K562 (cell line): ENCODE measurements around the gene C22orf39. TPM values are rescaled to one million over a fixed set of nuclear protein-coding genes. Genes with fewer than 3 reads are reported as not detected.

Experiments used
- CBX3 ChIP-seq, 2 experiments: IDR thresholded peaks; 1 replicate in 1 of 2; 2 replicates in 1 of 2; pipeline ENCODE4 v1.6.1; 2012; ENCODE audit warnings: inconsistent platforms in 2 of 2, low read length in 2 of 2, borderline replicate concordance in 1 of 2, control low read depth in 1 of 2
- CHD2 ChIP-seq: IDR thresholded peaks from 2 replicates; pipeline ENCODE4 v1.6.1; 2011; ENCODE audit warnings: low read depth, low read length
- CXXC5 ChIP-seq: fragments of 250-450 bp; sonication (Bioruptor Pico); IDR thresholded peaks from 2 replicates; pipeline ENCODE4 v1.8.0; 2022; ENCODE audit warnings: inconsistent platforms, mild to moderate bottlenecking, moderate library complexity
- HNRNPL ChIP-seq: fragments of 200-400 bp; formaldehyde crosslinking; IDR thresholded peaks from 2 replicates; pipeline ENCODE4 v1.6.1; 2017; ENCODE audit warnings: low read depth, mild to moderate bottlenecking, low read length
- HOXB6 ChIP-seq: fragments of 250-450 bp; sonication (Bioruptor Pico); IDR thresholded peaks from 2 replicates; pipeline ENCODE4 v1.5.1; 2022; ENCODE audit warnings: mild to moderate bottlenecking, borderline replicate concordance
- KAT8 ChIP-seq: fragments of 450-650 bp; IDR thresholded peaks from 2 replicates; pipeline ENCODE4 v1.6.1; 2016; ENCODE audit warnings: low read depth, mild to moderate bottlenecking
- KHSRP ChIP-seq: fragments of 450-650 bp; IDR thresholded peaks from 2 replicates; pipeline ENCODE4 v1.6.1; 2017
- KLF6 ChIP-seq: fragments of 250-450 bp; sonication (Bioruptor Pico); IDR thresholded peaks from 2 replicates; pipeline ENCODE4 v1.4.0; 2020; ENCODE audit warnings: mild to moderate bottlenecking, moderate library complexity, borderline replicate concordance
- LEF1 ChIP-seq: fragments of 450-650 bp; IDR thresholded peaks from 2 replicates; pipeline ENCODE4 v1.6.1; 2016; ENCODE audit warnings: mild to moderate bottlenecking
- MEF2D ChIP-seq: conservative IDR thresholded peaks from 2 replicates; pipeline ENCODE4 v1.6.1; 2016; ENCODE audit warnings: low read depth, missing genetic modification characterization, missing compliant biosample characterization
- NFRKB ChIP-seq: fragments of 450-650 bp; IDR thresholded peaks from 2 replicates; pipeline ENCODE4 v1.6.1; 2016; ENCODE audit warnings: low read depth
- SOX6 ChIP-seq: fragments of 450-650 bp; IDR thresholded peaks from 2 replicates; pipeline ENCODE4 v1.6.1; 2014; ENCODE audit warnings: mild to moderate bottlenecking
- ZKSCAN8 ChIP-seq: fragments of 200-800 bp; sonication (Bioruptor generic); IDR thresholded peaks from 2 replicates; pipeline ENCODE4 v1.6.1; 2016; ENCODE audit warnings: missing genetic modification characterization, missing compliant biosample characterization
- ZNF165 ChIP-seq: fragments of 250-450 bp; sonication (Bioruptor Pico); IDR thresholded peaks from 2 replicates; pipeline ENCODE4 v1.4.0; 2020; ENCODE audit warnings: borderline replicate concordance
- ZNF586 ChIP-seq: fragments of 450-650 bp; formaldehyde crosslinking; conservative IDR thresholded peaks from 2 replicates; pipeline ENCODE4 v1.4.0; 2020; ENCODE audit warnings: mild to moderate bottlenecking, moderate library complexity
- ZNF589 ChIP-seq: fragments of 200-800 bp; sonication (Bioruptor generic); IDR thresholded peaks from 2 replicates; pipeline ENCODE4 v1.6.1; 2016; ENCODE audit warnings: low read depth, missing genetic modification characterization, missing compliant biosample characterization
- polyA plus RNA-seq, 8 experiments: library from polyadenylated mRNA; depleted of rRNA in 4 of 8; stranded (reverse) in 5 of 8; unstranded in 3 of 8; fragments of >200 nt; fragmentation: Nextera tagmentation in 2 of 8; fragmentation: Illumina TruSeq in 1 of 8; extraction: Ambion mirVana in 2 of 8; extraction: Trizol in 1 of 8; gene quantifications; 2 replicates each; pipeline versions ENCODE4 v1.2.1 to v1.2.3, GENCODE V29; 2011 to 2014; ENCODE audit warnings: inconsistent platforms in 1 of 8, missing spikeins in 1 of 8
- total RNA-seq, 7 experiments: library from RNA; depleted of rRNA in 6 of 7; stranded (reverse); fragments of >200 nt in 6 of 7; fragmentation: Illumina TruSeq in 2 of 7; extraction: Trizol in 2 of 7; gene quantifications; 2 replicates each; pipeline versions ENCODE4 v1.2.1 to v1.2.3, GENCODE V29; 2011 to 2021; ENCODE audit warnings: low replicate concordance in 1 of 7
- TF ChIP-seq, protein P1 (sequence below), 2 experiments: fragments of 450-650 bp in 1 of 2; sonication (generic) in 1 of 2; formaldehyde crosslinking in 1 of 2; IDR thresholded peaks in 1 of 2; conservative IDR thresholded peaks in 1 of 2; 2 replicates each; pipeline versions ENCODE4 v1.6.1 to v1.8.1; 2016 to 2023; ENCODE audit warnings: mild to moderate bottlenecking in 2 of 2, moderate library complexity in 2 of 2, inconsistent platforms in 1 of 2, missing genetic modification reagents in 1 of 2
- TF ChIP-seq, protein P2 (sequence below), 2 experiments: fragments of 450-650 bp in 1 of 2; sonication (generic) in 1 of 2; formaldehyde crosslinking in 1 of 2; IDR thresholded peaks; 2 replicates each; pipeline versions ENCODE4 v1.7.1 to v1.9.0; 2016 to 2022; ENCODE audit warnings: inconsistent platforms in 1 of 2, mild to moderate bottlenecking in 1 of 2, missing genetic modification reagents in 1 of 2

The C22orf39 gene
- total and polyA plus RNA-seq, 9 of the 15 experiments (the other 6 are each of a cell fraction or from before 2014, with no cell fraction given), result 20.4 to 139 (median 66.8) TPM

DNA sequence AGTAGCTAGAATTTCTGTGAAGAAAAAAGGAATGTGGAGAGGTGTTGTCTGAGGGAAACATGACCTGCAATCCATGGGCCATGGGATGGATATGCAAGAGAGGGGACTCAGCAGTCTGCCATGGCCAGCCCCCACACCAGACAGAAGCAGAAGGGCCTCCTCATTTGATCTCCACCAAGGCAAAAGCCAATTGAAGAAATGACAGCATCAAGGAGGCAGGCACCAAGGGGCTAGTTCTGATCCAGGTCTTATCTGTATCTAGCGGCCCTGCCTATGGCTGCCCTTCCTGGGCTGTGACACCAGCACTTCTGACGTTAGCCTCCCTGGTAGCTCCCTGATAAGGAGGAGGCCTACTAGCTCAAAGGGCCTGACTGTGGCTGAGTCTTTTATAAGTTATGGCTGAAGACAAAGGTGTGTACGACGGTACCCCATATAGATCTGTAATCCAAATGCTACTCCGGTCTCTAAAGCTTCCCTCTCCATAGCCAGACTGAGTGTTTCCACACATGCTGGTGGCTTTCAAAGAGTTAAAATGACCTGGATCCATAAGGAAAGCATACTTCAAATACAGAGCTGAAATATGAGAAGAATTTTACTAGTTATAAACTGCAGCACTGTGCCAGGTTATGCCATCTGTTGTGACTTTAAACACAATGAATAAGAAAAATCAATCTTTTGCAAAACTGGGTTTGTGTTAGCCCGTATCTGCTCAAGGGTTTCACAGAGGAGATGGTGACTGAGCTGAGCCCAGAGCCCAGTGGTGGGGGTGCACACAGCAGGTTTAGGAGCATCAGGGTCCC lies 50.4 kb downstream of the C22orf39 start (continued):
- peak; percentile 69; the same call in 1 of the 2 replicates for TF ChIP-seq MEF2D (tag)
- TF ChIP-seq HOXB6 (CRISPR knock-in tag), result peak; percentile 73; the same call in 1 of the 2 replicates
- TF ChIP-seq ZNF589 (CRISPR knock-in tag), result peak; percentile 93
- 0 out of 2 replicates have a peak, but pooled peaks have one; percentile 51 for TF ChIP-seq CHD2
- TF ChIP-seq KHSRP, result no peak
- no peak for TF ChIP-seq KAT8
- TF ChIP-seq CBX3 (IDR thresholded peaks at IDR 0.05; ENCODE audit: borderline replicate concordance in 1 of 2, low read length in 2 of 2), result peak; percentile 40 to 82; a peak in 2 of 3 replicates
- peak; percentile 98 for TF ChIP-seq CXXC5 (CRISPR knock-in tag)
- TF ChIP-seq HNRNPL, result peak; percentile 46; the same call in 1 of the 2 replicates
- 0 out of 2 replicates have a peak, but pooled peaks have one; percentile 1 for TF ChIP-seq ZNF165 (CRISPR knock-in tag)
- TF ChIP-seq LEF1, result peak; percentile 99
- TF ChIP-seq, protein P1, sequence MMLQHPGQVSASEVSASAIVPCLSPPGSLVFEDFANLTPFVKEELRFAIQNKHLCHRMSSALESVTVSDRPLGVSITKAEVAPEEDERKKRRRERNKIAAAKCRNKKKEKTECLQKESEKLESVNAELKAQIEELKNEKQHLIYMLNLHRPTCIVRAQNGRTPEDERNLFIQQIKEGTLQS (IDR thresholded peaks at IDR 0.05), result no peak
- TF ChIP-seq, protein P1 (CRISPR knock-in tag; conservative IDR thresholded peaks at IDR 0.05), result peak; percentile 94
- TF ChIP-seq SOX6, result peak; percentile 97
- no peak; the same call in 1 of the 2 replicates for TF ChIP-seq ZNF586
- peak; percentile 83; the same call in 1 of the 2 replicates for TF ChIP-seq ZKSCAN8
- TF ChIP-seq, protein P2, sequence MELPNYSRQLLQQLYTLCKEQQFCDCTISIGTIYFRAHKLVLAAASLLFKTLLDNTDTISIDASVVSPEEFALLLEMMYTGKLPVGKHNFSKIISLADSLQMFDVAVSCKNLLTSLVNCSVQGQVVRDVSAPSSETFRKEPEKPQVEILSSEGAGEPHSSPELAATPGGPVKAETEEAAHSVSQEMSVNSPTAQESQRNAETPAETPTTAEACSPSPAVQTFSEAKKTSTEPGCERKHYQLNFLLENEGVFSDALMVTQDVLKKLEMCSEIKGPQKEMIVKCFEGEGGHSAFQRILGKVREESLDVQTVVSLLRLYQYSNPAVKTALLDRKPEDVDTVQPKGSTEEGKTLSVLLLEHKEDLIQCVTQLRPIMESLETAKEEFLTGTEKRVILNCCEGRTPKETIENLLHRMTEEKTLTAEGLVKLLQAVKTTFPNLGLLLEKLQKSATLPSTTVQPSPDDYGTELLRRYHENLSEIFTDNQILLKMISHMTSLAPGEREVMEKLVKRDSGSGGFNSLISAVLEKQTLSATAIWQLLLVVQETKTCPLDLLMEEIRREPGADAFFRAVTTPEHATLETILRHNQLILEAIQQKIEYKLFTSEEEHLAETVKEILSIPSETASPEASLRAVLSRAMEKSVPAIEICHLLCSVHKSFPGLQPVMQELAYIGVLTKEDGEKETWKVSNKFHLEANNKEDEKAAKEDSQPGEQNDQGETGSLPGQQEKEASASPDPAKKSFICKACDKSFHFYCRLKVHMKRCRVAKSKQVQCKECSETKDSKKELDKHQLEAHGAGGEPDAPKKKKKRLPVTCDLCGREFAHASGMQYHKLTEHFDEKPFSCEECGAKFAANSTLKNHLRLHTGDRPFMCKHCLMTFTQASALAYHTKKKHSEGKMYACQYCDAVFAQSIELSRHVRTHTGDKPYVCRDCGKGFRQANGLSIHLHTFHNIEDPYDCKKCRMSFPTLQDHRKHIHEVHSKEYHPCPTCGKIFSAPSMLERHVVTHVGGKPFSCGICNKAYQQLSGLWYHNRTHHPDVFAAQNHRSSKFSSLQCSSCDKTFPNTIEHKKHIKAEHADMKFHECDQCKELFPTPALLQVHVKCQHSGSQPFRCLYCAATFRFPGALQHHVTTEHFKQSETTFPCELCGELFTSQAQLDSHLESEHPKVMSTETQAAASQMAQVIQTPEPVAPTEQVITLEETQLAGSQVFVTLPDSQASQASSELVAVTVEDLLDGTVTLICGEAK (IDR thresholded peaks at IDR 0.05), result 0 out of 2 replicates have a peak, but pooled peaks have one; percentile 19
- TF ChIP-seq, protein P2 (CRISPR knock-in tag; IDR thresholded peaks at IDR 0.05), result peak; percentile 65
- TF ChIP-seq NFRKB, result peak; percentile 89
- peak; percentile 75; the same call in 1 of the 2 replicates for TF ChIP-seq KLF6 (CRISPR knock-in tag)
